ENCODE results near the gene TOR4A. TPM values are rescaled to one million over a fixed set of nuclear protein-coding genes. Genes with fewer than 3 reads are reported as not detected.

The TOR4A gene
- total and polyA plus RNA-seq, 2 donors (not counting 1 experiment from before 2014, with no cell fraction given): 8.3 to 15.3 TPM

GRCh38 chr9:137293094-137293481 is 15.6 kb downstream of the TOR4A start:
- H3K79me2 ChIP-seq (ENCODE audit: control insufficient read depth, insufficient read depth, low read length): no peaks in the 10 kb centered on the region
- peaks cover 0 to 20% (median 4%) of the 10 kb centered on the region in 3 donors for H3K9me3 ChIP-seq (ENCODE audit: control extremely low read depth in 1 of 3, control insufficient read depth in 2 of 3, insufficient read depth in 1 of 3, low read length in 2 of 3)
- DNase-seq: no peak
- H3K36me3 ChIP-seq (replicated peaks in 1 of 2; ENCODE audit: control extremely low read depth in 1 of 2, control insufficient read depth in 1 of 2, extremely low read depth in 1 of 2, insufficient read depth in 2 of 2, low read length in 1 of 2): no peaks in the 10 kb centered on the region
- WGBS (ENCODE audit: insufficient coverage): 99% methylated on average over 8 of the region's 15 CpGs
- Mint-ChIP-seq H3K27ac (no peak overlapping the region), H3K27me3 (peaks cover 25% of the 10 kb centered on the region), H3K4me1 (peaks cover 15% of the 10 kb centered on the region), H3K9me3 (ENCODE audit: insufficient read depth) (no peaks in the 10 kb centered on the region), H3K4me3 (no peak overlapping the region)
- H3K9ac ChIP-seq (ENCODE audit: low read length): no peak overlapping the region
- TF ChIP-seq CTCF (IDR thresholded peaks at IDR 0.05) (no peak), EZH2 (IDR thresholded peaks at IDR 0.05; ENCODE audit: borderline replicate concordance, insufficient read depth, low read depth, low read length, poor library complexity, severe bottlenecking) (no peak)
- no peak for ATAC-seq (ENCODE audit: low read depth)
- peaks cover 21 to 28% of the 10 kb centered on the region in 2 donors for H3K4me1 ChIP-seq (ENCODE audit: control insufficient read depth in 2 of 2, insufficient read depth in 2 of 2, low read length in 2 of 2)
- H3K27ac ChIP-seq (ENCODE audit: low read length in 2 of 2): no peak overlapping the region
- H3K27me3 ChIP-seq (replicated peaks in 1 of 4; ENCODE audit: control extremely low read depth in 1 of 4, control insufficient read depth in 3 of 4, insufficient read depth in 4 of 4, low read length in 3 of 4): peaks cover 0 to 37% (median 18%) of the 10 kb centered on the region in 4 experiments
- ChIA-PET POLR2A (no interaction called here), CTCF (interaction anchor here (0.9 to 1.1 kb wide), 2 partner anchors 9 to 152 kb away, joined by 3 read pairs; partner anchors contain the start of gene NRARP)
- intact Hi-C loops (cut with micrococcal nuclease): loop anchor here (10.0 kb wide), 1 partner anchor 242 kb away; no protein-coding TSS in a partner anchor
- no peak overlapping the region for H3K4me3 ChIP-seq (ENCODE audit: control extremely low read depth in 1 of 5, extremely low read depth in 1 of 5, insufficient read depth in 1 of 5, low read depth in 2 of 5, low read length in 4 of 5)
- H4K20me1 ChIP-seq (ENCODE audit: control insufficient read depth, insufficient read depth, low read length, poor library complexity, severe bottlenecking): peaks cover 9% of the 10 kb centered on the region
- no peak overlapping the region for H3K4me2 ChIP-seq (replicated peaks; ENCODE audit: low read depth, low read length, poor library complexity, severe bottlenecking)
- H2AFZ ChIP-seq (ENCODE audit: insufficient read depth, low read depth, low read length, poor library complexity, severe bottlenecking): no peak overlapping the region

GRCh38 chr9:137293482-137294090 is 16.1 kb downstream of the TOR4A start:
- Histone ChIP-seq H3K4me3 (ENCODE audit: control extremely low read depth in 1 of 5, extremely low read depth in 1 of 5, insufficient read depth in 1 of 5, low read depth in 2 of 5, low read length in 4 of 5) (no peak overlapping the region), H3K27ac (ENCODE audit: low read length in 2 of 2) (no peak overlapping the region), H3K79me2 (ENCODE audit: control insufficient read depth, insufficient read depth, low read length) (no peaks in the 10 kb centered on the region), H3K9ac (ENCODE audit: low read length) (no peak overlapping the region), H3K4me2 (replicated peaks; ENCODE audit: low read depth, low read length, poor library complexity, severe bottlenecking) (no peak overlapping the region), H2AFZ (ENCODE audit: insufficient read depth, low read depth, low read length, poor library complexity, severe bottlenecking) (no peak overlapping the region), H4K20me1 (ENCODE audit: control insufficient read depth, insufficient read depth, low read length, poor library complexity, severe bottlenecking) (peaks cover 9% of the 10 kb centered on the region), H3K4me1 (ENCODE audit: control insufficient read depth in 2 of 2, insufficient read depth in 2 of 2, low read length in 2 of 2) (peaks cover 21 to 28% of the 10 kb centered on the region in 2 donors), H3K27me3 (replicated peaks in 1 of 4; ENCODE audit: control extremely low read depth in 1 of 4, control insufficient read depth in 3 of 4, insufficient read depth in 4 of 4, low read length in 3 of 4) (peaks cover 0 to 42% (median 21%) of the 10 kb centered on the region in 4 experiments), H3K36me3 (replicated peaks in 1 of 2; ENCODE audit: control extremely low read depth in 1 of 2, control insufficient read depth in 1 of 2, extremely low read depth in 1 of 2, insufficient read depth in 2 of 2, low read length in 1 of 2) (no peaks in the 10 kb centered on the region), H3K9me3 (ENCODE audit: control extremely low read depth in 1 of 3, control insufficient read depth in 2 of 3, insufficient read depth in 1 of 3, low read length in 2 of 3) (peaks cover 0 to 23% (median 4%) of the 10 kb centered on the region in 3 donors)
- intact Hi-C loops (cut with micrococcal nuclease): loop anchor here (10.0 kb wide), 1 partner anchor 241 kb away; no protein-coding TSS in a partner anchor
- Mint-ChIP-seq H3K9me3 (ENCODE audit: insufficient read depth) (no peaks in the 10 kb centered on the region), H3K4me1 (peaks cover 15% of the 10 kb centered on the region), H3K27me3 (peaks cover 25% of the 10 kb centered on the region), H3K4me3 (no peak overlapping the region), H3K27ac (no peak overlapping the region)
- CTCF ChIA-PET: interaction anchor here (0.9 to 1.3 kb wide), 3 partner anchors 8 to 152 kb away, joined by 3 read pairs; partner anchors contain the start of gene NRARP
- POLR2A ChIA-PET: no interaction called here
- ATAC-seq (ENCODE audit: low read depth) (no peak), DNase-seq (no peak)
- TF ChIP-seq CTCF (IDR thresholded peaks at IDR 0.05): no peak
- 93% methylated on average over 20 of the region's 29 CpGs for WGBS (ENCODE audit: insufficient coverage)

Data from B cell (primary cell).